AG04450 (cell line): ENCODE data around the gene CPT1A. TPM values are rescaled to one million over a fixed set of nuclear protein-coding genes. Genes with fewer than 3 reads are reported as not detected.

Source experiments
- CTCF ChIA-PET: fragments of 300-600, 350-600 bp; formaldehyde crosslinking; extraction: SDS; loops from one replicate; lab custom pipeline; 2022; ENCODE audit warnings: antibody characterized with exemption, inconsistent platforms; lab: Charles Lee
- POLR2A ChIA-PET: fragments of 350-600 bp; formaldehyde crosslinking; extraction: SDS; loops from one replicate; lab custom pipeline; 2021; ENCODE audit warnings: antibody characterized with exemption, inconsistent platforms; lab: Yijun Ruan, JAX
- DNase-seq: peaks from one replicate; pipeline ENCODE4 v3.0.0-alpha.2; 2011; ENCODE audit warnings: low read depth, low spot score
- H3K27ac ChIP-seq: one replicate; pipeline ENCODE4 v1.5.1; 2012; ENCODE audit warnings: low read depth, low read length, control low read depth
- H3K27me3 ChIP-seq: one replicate; pipeline ENCODE4 v1.6.0; 2012; ENCODE audit warnings: low read length; ENCODE audit not compliant: control insufficient read depth, insufficient read depth
- H3K4me3 ChIP-seq: 2 replicates; pipeline ENCODE4 v1.5.1; 2011; ENCODE audit warnings: mild to moderate bottlenecking, low read depth, low read length, control low read depth
- H3K9me3 ChIP-seq: 2 replicates; pipeline ENCODE4 v1.5.1; 2012; ENCODE audit warnings: low read length; ENCODE audit not compliant: control insufficient read depth, insufficient read depth
- CTCF ChIP-seq: IDR thresholded peaks from 2 replicates; pipeline ENCODE4 v1.5.1; 2011; ENCODE audit warnings: low read depth, low read length, control low read depth, inconsistent platforms
- polyA plus RNA-seq: library from polyadenylated mRNA; depleted of rRNA; stranded (reverse); fragments of >200 nt; gene quantifications from 2 replicates; pipeline ENCODE4 v1.2.3, GENCODE V29; 2011

Gene CPT1A
- polyA plus RNA-seq, 1 experiment, result 12.4 TPM

- no peak overlapping the region for H3K4me3 ChIP-seq
- ChIA-PET CTCF (interaction anchor here (0.5 kb wide), 1 partner anchor 12 kb away, joined by 8 read pairs; no protein-coding TSS in a partner anchor), POLR2A (interaction anchor here (0.6 kb wide), 1 partner anchor 72 kb away, joined by 3 read pairs; no protein-coding TSS in a partner anchor)
Observed at GRCh38 chr11:68818181-68818580, 23.5 kb downstream of the CPT1A start.

GRCh38 chr11:68817554-68817953 is 24.2 kb downstream of the CPT1A start:
- Histone ChIP-seq H3K27me3 (no peaks in the 10 kb centered on the region), H3K9me3 (no peaks in the 10 kb centered on the region), H3K27ac (no peak overlapping the region), H3K4me3 (no peak overlapping the region)
- no peak for DNase-seq
- no peak for TF ChIP-seq CTCF
- ChIA-PET CTCF (no interaction called here), POLR2A (interaction anchor here (0.6 kb wide), 1 partner anchor 73 kb away, joined by 3 read pairs; no protein-coding TSS in a partner anchor)

More at GRCh38 chr11:68818181-68818580, 23.5 kb downstream of the CPT1A start:
- H3K27ac ChIP-seq, result no peak overlapping the region
- DNase-seq, result no peak
- no peak for TF ChIP-seq CTCF
- H3K9me3 ChIP-seq, result no peaks in the 10 kb centered on the region
- no peaks in the 10 kb centered on the region for H3K27me3 ChIP-seq

GRCh38 chr11:68816917-68817419 is 24.7 kb downstream of the CPT1A start:
- TF ChIP-seq CTCF, result no peak
- POLR2A ChIA-PET, result no interaction called here
- no peaks in the 10 kb centered on the region for H3K27me3 ChIP-seq
- H3K27ac ChIP-seq, result no peak overlapping the region
- no peak overlapping the region for H3K4me3 ChIP-seq
- CTCF ChIA-PET, result no interaction called here
- no peaks in the 10 kb centered on the region for H3K9me3 ChIP-seq
- no peak for DNase-seq

- no peak for TF ChIP-seq CTCF
- CTCF ChIA-PET, result no interaction called here
- no peak for DNase-seq
Observed at GRCh38 chr11:68816251-68816776, 25.4 kb downstream of the CPT1A start.

GRCh38 chr11:68813773-68814172 is 27.9 kb downstream of the CPT1A start:
- DNase-seq, result no peak
- CTCF ChIA-PET, result no interaction called here
- Histone ChIP-seq H3K27ac (no peak overlapping the region), H3K4me3 (no peak overlapping the region), H3K27me3 (no peaks in the 10 kb centered on the region), H3K9me3 (no peaks in the 10 kb centered on the region)
- no peak for TF ChIP-seq CTCF
- POLR2A ChIA-PET, result no interaction called here

More at GRCh38 chr11:68816251-68816776, 25.4 kb downstream of the CPT1A start:
- POLR2A ChIA-PET, result no interaction called here
- Histone ChIP-seq H3K27me3 (no peaks in the 10 kb centered on the region), H3K9me3 (no peaks in the 10 kb centered on the region), H3K4me3 (no peak overlapping the region), H3K27ac (no peak overlapping the region)
